Measurements from ENCODE around the gene TXNRD3.

The TXNRD3 gene

GRCh38 chr3:126654571-126655383 lies at the start of gene TXNRD3:
TSS of gene TXNRD3 (minus strand) at chr3:126655124.
- peak; percentile 91 for DNase-seq

DNA sequence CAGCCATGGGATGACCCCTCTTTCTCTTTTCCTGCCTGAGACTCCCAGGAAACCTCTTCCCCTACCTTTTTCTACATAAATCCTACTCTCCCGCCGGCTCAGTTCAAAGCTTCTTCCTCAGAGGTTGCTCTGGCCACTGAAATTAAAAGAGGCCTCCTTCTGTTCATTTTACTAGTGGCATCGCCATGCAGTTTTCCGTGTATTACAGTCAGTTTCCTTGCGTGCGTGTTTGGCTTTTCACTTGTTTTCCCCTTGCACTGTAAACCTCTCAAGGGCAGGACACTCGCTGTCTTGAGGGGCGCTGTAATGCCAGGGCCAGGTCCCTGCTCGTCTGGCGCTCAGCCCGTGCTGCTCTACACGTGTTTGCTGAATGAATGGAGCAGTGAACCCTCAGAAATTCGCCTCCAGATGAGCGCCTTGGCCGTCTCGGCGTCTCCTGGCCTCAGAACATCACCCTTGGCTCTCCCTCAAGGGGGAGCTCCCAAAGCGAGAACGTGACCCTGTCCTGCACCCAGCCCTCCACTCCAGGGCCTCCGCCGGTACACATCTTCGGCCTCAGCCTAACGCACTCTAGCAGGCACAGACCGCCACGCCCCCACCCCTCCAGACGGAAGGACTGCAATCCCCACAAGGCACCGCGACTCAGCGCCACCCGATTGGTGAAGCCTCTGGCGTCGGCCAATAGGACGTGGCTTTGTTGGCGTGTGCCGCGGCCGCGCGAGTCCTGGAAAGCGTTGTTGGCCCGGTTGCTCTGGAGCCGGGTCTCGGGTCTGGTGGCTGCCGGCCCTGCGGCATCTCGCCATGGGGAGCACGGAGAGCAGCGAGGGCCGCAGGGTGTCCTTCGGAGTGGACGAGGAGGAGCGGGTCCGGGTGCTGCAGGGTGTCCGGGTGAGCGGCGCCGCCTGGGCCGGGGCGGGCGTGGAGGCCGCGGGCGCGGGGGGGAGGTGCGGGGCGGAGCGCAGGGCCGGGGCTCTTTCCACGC lies 48.9 kb upstream of the TXNRD3 start, which contains the start of gene CHCHD6:
Gene CHCHD6, plus strand, starts transcription at position 729 of the 982 bp plus-strand sequence. Its CDS starts 73 bp downstream, at position 802.
- peak; percentile 99 for DNase-seq

DNA sequence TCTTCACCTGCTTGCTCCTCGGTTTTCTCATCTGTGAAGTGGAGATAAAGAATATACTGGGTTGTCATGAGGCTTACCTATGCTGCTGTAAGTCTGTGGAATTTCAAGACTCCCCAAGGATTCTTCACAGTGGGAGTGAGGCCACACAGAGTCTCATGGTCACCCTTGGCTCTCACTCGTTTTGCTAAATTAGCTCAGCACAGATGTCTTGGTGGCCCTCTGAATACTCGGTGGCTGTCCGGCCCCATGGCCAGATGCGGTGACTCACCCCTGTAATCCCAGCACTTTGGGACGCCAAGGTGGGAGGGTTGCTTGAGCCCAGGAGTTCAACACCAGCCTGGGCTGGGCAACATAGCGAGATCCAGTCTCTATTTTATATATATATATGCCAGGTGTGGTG lies 44.1 kb upstream of the TXNRD3 start:
- no peak for DNase-seq

DNA sequence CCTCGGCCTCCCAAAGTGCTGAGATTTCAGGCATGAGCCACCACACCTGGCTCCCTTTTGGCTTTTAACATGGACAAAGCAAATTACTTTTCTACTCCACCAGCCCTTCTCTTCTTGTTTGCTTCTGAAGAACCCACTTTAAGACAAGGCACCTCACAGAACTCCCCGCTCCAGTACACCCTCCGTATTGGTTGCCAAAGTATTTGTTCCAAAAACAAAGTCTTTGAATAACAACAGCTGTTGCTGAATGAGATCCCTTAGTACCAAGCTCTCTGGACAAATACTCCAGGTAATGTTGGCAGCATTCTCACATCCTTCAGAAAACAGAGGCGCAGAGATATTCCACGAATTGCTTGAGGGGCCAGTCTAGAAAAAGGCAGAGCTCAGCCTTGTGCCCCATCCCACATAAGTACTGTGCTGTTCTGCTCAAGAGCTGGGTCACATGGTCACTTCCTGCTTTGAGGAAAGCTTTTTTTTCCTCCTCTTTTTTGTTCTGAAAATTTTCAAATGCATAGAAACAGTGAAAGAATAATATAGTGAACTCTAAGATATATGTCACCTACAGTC lies 41.9 kb upstream of the TXNRD3 start:
- peak; percentile 23 for DNase-seq

DNA sequence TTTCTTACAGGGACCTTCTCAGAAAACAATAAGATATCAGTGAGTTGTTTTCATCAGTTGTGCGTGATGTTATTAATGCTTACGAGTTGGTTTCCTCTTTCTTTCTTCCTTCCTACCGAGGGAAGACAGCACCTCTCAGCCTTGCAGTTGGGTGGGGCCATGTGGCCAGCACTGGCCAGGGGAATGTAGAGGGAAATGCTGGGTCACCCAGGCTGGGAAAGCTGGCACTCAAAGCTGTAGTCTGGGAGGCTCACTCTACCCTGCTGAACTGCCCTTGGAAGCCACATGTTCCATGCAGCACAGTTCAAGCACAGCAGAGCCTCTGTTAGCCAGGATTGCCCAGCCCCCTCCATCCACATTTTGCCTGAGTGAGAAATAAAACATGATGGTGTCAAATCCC lies 39.0 kb upstream of the TXNRD3 start:
- no peak for DNase-seq

- DNase-seq = no peak
These were observed 37.9 kb upstream of the TXNRD3 start for GRCh38 chr3:126692858-126693257.

DNA sequence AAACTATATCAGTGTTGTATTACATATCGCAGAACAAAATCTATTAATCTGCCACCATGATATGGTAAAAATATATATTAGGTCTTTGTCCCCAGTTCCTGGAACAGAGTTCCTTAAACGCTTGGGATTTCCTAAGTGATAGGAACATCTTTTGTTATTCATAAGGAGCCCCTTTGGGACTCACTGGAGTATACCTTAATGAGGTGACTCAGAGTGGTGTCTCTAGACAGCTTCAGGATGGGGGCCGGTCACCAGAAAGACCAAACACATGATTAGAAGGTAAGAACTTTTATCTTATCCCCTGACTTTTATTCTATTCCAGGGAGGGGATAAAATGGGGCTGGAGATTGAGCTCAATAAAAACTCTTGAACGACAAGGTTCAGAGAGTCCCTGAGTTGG lies 36.8 kb upstream of the TXNRD3 start:
- DNase-seq = no peak

- no peak for DNase-seq
These were observed 30.6 kb upstream of the TXNRD3 start for GRCh38 chr3:126685493-126685892.

DNA sequence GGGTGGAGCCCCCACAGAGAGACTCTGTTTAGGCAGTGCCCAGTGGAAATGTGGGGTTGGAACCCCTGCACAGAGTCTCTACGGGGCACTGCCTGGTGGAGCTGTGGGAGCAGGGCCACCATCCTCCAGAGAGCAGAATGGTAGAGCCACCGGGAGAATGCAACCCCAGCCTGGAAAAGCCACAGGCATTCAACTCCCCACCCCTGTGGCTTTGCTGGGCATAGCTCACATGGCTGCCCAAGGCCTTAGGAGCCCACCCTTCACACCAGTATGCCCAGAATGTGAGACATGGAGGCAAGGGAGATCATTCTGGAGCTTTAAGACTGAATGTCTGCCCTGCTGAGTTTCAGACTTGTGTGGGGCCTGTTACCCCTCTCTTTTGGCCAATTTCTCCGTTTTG lies 30.1 kb upstream of the TXNRD3 start:
- peak; percentile 39 for DNase-seq

GRCh38 chr3:126684218-126684751 lies 29.4 kb upstream of the TXNRD3 start:
- peak; percentile 48 for DNase-seq

DNA sequence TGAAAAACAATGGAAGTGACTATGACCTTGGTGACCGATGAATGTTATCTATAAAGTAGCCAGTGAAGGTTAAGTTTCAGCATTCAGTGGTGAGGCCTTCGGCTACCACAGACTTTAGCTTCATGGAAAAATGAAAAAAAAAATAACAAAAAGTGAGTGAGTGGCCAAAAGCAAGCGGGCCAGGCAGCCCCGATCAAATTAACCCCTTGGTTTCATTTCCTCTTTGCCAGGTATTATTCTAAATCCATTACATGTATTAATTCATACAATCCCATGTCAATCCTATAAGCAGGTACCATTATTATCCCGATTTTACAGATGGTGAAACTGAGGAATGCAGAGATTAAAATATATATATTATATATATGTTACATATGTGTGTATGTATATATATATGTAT lies 28.1 kb upstream of the TXNRD3 start:
- DNase-seq = no peak

DNA sequence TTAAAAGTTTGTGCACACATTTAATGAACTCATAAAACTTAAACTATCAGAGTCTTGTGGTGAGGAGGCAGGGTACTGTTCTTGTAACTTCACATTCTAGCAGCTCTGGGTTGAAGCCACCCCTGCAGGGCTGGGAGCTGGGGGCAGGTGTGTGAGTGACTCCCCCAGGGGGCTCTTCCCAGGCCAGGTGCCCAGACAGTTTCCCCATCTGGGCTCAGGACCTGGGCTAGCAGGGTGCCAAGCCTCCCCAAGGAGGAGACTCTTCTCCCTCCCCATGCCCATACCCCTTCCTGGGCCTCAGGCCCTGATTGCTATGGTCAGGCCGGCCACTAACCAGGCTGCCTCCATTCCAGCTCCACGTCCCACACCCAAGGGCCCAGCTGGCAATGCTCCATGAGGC lies 27.1 kb upstream of the TXNRD3 start:
- DNase-seq = peak; percentile 32

GRCh38 chr3:126680667-126681055 lies 25.7 kb upstream of the TXNRD3 start:
- DNase-seq = peak; percentile 34

DNA sequence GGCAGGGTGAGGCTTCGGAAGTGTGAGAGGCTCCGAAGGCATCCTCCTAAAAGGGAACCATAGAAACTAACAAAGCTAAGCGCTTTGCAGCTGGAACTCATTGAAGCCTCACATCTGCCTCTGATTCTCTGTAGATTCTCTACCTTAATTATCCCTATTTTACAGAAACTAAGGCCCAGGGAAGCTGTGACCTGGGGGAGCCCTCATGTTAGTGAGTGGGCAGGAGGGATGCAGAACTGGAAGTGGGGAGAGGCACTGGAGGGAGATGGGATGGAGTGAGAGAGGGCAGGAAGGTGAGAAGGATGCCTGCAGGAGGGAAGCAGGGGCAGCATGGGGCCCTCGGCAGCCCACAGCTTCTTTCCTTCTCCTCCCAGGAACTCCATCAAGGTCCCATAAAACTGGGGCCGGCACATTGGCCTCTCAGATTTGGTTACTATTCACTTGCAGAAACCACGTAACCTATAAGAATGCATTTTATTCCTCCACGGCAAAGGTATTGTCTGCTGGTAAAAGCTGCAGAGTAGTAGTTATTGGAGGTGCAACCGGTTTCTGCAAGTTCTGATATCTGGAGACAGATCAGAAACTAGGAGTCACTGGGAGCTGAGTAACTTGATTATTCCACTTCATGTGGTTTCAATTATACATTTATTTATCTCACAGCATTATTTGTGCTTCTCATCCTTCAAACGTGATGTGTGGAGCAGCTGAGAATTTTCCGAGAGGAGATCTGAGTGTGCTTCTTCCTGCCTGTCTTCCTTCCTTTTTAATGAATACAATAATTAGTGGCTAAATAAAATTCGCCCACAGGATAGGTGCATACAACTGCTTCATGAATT lies 25.1 kb upstream of the TXNRD3 start:
- DNase-seq = peak; percentile 25

GRCh38 chr3:126679318-126679751 lies 24.4 kb upstream of the TXNRD3 start:
- DNase-seq = peak; percentile 92

- peak; percentile 45 for DNase-seq
These were observed 23.9 kb upstream of the TXNRD3 start for GRCh38 chr3:126678693-126679317.

DNA sequence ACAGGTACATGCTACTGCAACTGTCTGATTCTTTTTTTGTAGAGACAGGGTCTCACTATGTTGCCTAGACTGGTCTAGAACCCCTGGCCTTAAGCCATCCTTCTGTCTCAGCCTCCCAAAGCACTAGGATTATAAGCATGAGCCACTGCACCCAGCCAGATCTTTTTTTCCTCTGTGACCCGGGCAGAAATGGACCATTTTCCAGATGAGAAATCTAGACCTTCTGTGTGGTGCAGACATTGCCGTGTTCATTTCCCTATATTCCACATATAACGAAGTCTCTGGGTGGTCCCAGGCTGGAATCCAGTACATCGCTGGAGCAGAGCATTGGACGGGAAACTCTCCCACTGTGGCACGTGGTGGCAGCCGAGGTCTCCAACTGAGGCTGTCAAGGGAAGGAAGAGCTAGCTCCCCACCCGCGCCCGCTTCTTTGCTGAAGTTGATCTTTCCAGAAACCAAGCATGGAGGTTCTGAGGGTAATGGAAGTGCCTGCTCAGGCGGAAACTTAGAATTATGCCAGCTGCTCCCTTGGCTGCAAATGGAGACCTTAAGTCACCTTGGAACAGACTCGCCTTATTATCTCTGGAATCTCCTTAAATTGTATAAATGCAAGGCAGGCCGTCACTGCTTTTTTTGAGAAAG lies 23.1 kb upstream of the TXNRD3 start:
- DNase-seq = peak; percentile 30

DNA sequence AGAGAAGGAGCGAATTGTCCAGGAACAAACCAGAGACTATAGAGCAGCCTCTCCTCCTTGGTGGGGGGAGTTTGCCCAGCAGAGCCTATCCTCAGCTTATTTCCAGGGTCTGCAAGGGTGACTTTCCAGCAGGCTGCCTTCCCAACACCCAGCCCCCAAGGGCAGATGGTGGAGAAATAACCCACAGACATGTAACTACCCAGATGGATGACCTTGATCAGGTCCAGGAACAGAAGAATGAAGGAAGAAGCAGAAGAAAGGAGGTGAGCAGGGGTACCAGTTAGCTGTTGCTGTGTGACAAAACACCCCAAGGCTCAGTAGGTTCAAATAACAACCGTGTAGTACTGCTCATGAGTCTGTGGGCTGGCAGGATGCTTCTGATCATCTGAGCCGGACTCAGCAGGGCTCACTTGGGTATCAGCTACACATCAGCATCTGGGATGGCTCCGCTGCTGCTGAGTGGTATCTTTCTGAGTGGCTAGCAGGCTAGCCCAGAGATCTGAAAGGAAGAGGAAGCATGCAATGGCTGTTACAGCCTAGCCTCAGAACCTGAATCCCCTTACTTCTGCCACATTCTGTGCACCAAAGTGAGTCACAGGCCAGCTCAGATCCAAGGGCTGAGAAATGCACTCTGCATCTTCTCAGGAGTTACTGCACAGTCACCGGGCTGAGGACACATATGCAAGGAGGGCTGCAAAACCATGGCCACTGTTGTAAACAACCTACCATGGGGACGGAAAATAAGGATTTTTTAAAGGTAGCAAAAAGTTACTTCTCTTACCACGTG lies 22.2 kb upstream of the TXNRD3 start:
- peak; percentile 57 for DNase-seq

GRCh38 chr3:126672741-126673140 lies 17.8 kb upstream of the TXNRD3 start:
- no peak for DNase-seq

GRCh38 chr3:126672340-126672739 lies 17.4 kb upstream of the TXNRD3 start:
- no peak for DNase-seq

Measured in islet precursor cell (in vitro differentiated cells).